Smooth muscle cell (in vitro differentiated cells): ENCODE data around the gene NUTM1. TPM values are rescaled to one million over a fixed set of nuclear protein-coding genes. Genes with fewer than 3 reads are reported as not detected.

ENCODE experiments used
- DNase-seq: peaks from one replicate; lab custom pipeline; 2025; ENCODE audit not compliant: unreplicated experiment; lab: John Stamatoyannopoulos, UW
- H2AFZ ChIP-seq: fragments of 200-600 bp; sonication (generic); 2 replicates; pipeline ENCODE4 v1.6.0; 2016; ENCODE audit warnings: antibody characterized with exemption, low read depth, mild to moderate bottlenecking
- H3F3A ChIP-seq: fragments of 200-600 bp; sonication (generic); 2 replicates; pipeline ENCODE4 v1.6.0; 2017; ENCODE audit warnings: antibody characterized with exemption, low read depth
- H3K27ac ChIP-seq: fragments of 200-600 bp; sonication (generic); 2 replicates; pipeline ENCODE4 v1.5.1; 2016; ENCODE audit warnings: low read depth, mild to moderate bottlenecking
- H3K27me3 ChIP-seq: fragments of 200-600 bp; sonication (generic); 2 replicates; pipeline ENCODE4 v1.6.1; 2016; ENCODE audit warnings: low read depth, mild to moderate bottlenecking
- H3K36me3 ChIP-seq: fragments of 200-600 bp; sonication (generic); 2 replicates; pipeline ENCODE4 v1.5.1; 2016; ENCODE audit warnings: low read depth
- H3K4me1 ChIP-seq: fragments of 200-600 bp; sonication (generic); 2 replicates; pipeline ENCODE4 v1.5.1; 2016; ENCODE audit warnings: low read depth
- H3K4me2 ChIP-seq: fragments of 200-600 bp; sonication (generic); 2 replicates; pipeline ENCODE4 v1.6.0; 2016; ENCODE audit warnings: mild to moderate bottlenecking
- H3K4me3 ChIP-seq: fragments of 200-600 bp; sonication (generic); 2 replicates; pipeline ENCODE4 v1.5.1; 2016; ENCODE audit warnings: mild to moderate bottlenecking
- H3K79me2 ChIP-seq: fragments of 200-600 bp; sonication (generic); 2 replicates; pipeline ENCODE4 v1.6.0; 2016; ENCODE audit warnings: low read depth, mild to moderate bottlenecking
- H3K9ac ChIP-seq: fragments of 200-600 bp; sonication (generic); 2 replicates; pipeline ENCODE4 v1.6.0; 2016; ENCODE audit warnings: low read depth
- H3K9me3 ChIP-seq: fragments of 200-600 bp; sonication (generic); replicated peaks from 2 replicates; pipeline ENCODE4 v1.5.1; 2016; ENCODE audit warnings: low read depth
- H4K20me1 ChIP-seq: fragments of 200-600 bp; sonication (generic); 2 replicates; pipeline ENCODE4 v1.6.0; 2016; ENCODE audit warnings: low read depth
- CTCF ChIP-seq: fragments of 200-600 bp; sonication (generic); IDR thresholded peaks from 2 replicates; pipeline ENCODE4 v1.5.1; 2017; ENCODE audit warnings: borderline replicate concordance, mild to moderate bottlenecking, antibody characterized with exemption; ENCODE audit not compliant: insufficient read depth, poor library complexity, severe bottlenecking
- WGBS: methylation state at CpG from one replicate; pipeline ENCODE4 v1.1.7; 2016; ENCODE audit warnings: low lambda C conversion rate; 5-methylcytosine and 5-hydroxymethylcytosine counted together
- polyA plus RNA-seq: library from polyadenylated mRNA; unstranded; fragments of >200 nt; fragmentation: Nextera tagmentation; extraction: Ambion mirVana; gene quantifications from 2 replicates; pipeline ENCODE4 v1.2.1, GENCODE V29; 2016
- total RNA-seq: library from RNA; depleted of rRNA; stranded (reverse); fragments of >200 nt; gene quantifications from 2 replicates; pipeline ENCODE4 v1.2.3, GENCODE V29; 2014

Gene NUTM1
- total and polyA plus RNA-seq, 2 experiments from 2014 or later, result not detected

- Histone ChIP-seq H3K4me1 (no peaks in the 10 kb centered on the region), H3K36me3 (no peaks in the 10 kb centered on the region), H3K27me3 (no peaks in the 10 kb centered on the region), H2AFZ (no peak overlapping the region), H3K27ac (no peak overlapping the region), H3K9me3 (no peaks in the 10 kb centered on the region), H3K4me2 (no peak overlapping the region), H4K20me1 (no peaks in the 10 kb centered on the region), H3K4me3 (no peak overlapping the region), H3K9ac (no peak overlapping the region), H3F3A (no peaks in the 10 kb centered on the region), H3K79me2 (no peaks in the 10 kb centered on the region)
- DNase-seq, result no peak
- TF ChIP-seq CTCF, result no peak
- 70% methylated on average over 2 of the region's 2 CpGs for WGBS
These were observed 10.5 kb downstream of the NUTM1 start for GRCh38 chr15:34353627-34354026.

GRCh38 chr15:34354286-34354685, 11.2 kb downstream of the NUTM1 start:
- Histone ChIP-seq H3K9me3 (no peaks in the 10 kb centered on the region), H2AFZ (no peak overlapping the region), H3K4me1 (no peaks in the 10 kb centered on the region), H3F3A (no peaks in the 10 kb centered on the region), H3K36me3 (no peaks in the 10 kb centered on the region), H3K9ac (no peak overlapping the region), H3K27ac (no peak overlapping the region), H4K20me1 (no peaks in the 10 kb centered on the region), H3K4me3 (no peak overlapping the region), H3K79me2 (no peaks in the 10 kb centered on the region), H3K4me2 (no peak overlapping the region), H3K27me3 (no peaks in the 10 kb centered on the region)
- no peak for DNase-seq
- 97% methylated on average over 7 of the region's 7 CpGs for WGBS
- no peak for TF ChIP-seq CTCF

- Histone ChIP-seq H3K4me2 (no peak overlapping the region), H3K4me1 (no peaks in the 10 kb centered on the region), H3K4me3 (no peak overlapping the region), H3K36me3 (no peaks in the 10 kb centered on the region), H3K27me3 (no peaks in the 10 kb centered on the region), H3F3A (no peaks in the 10 kb centered on the region), H4K20me1 (no peaks in the 10 kb centered on the region), H3K79me2 (no peaks in the 10 kb centered on the region), H3K9me3 (no peaks in the 10 kb centered on the region), H3K9ac (no peak overlapping the region), H2AFZ (no peak overlapping the region), H3K27ac (no peak overlapping the region)
- no peak for DNase-seq
- 93% methylated on average over 9 of the region's 9 CpGs for WGBS
- TF ChIP-seq CTCF, result no peak
These were observed 12.1 kb downstream of the NUTM1 start for GRCh38 chr15:34355241-34355640.

- no peak overlapping the region for H3K27ac ChIP-seq
- no peaks in the 10 kb centered on the region for H3K79me2 ChIP-seq
- H3K36me3 ChIP-seq, result no peaks in the 10 kb centered on the region
- no peak overlapping the region for H2AFZ ChIP-seq
- TF ChIP-seq CTCF, result no peak
- H3K9me3 ChIP-seq, result no peaks in the 10 kb centered on the region
- no peaks in the 10 kb centered on the region for H3K27me3 ChIP-seq
- 95% methylated on average over 1 of the region's 1 CpG for WGBS
- H3K4me3 ChIP-seq, result no peak overlapping the region
- no peaks in the 10 kb centered on the region for H3K4me1 ChIP-seq
- no peaks in the 10 kb centered on the region for H3F3A ChIP-seq
- H4K20me1 ChIP-seq, result no peaks in the 10 kb centered on the region
- no peak for DNase-seq
- no peak overlapping the region for H3K4me2 ChIP-seq
- no peak overlapping the region for H3K9ac ChIP-seq
These were observed 14.5 kb downstream of the NUTM1 start for GRCh38 chr15:34357653-34358052.
